GM18867 (cell line): ENCODE data around the gene ZNF799.
"Not testable (repeated sequence)": the region's sequence is repeated elsewhere in the genome, so short reads cannot be mapped to it uniquely, and the experiment has no call there.

Source experiments
- ATAC-seq: cut with Tn5 transposase; IDR thresholded peaks from one replicate; pipeline ENCODE4 v1.9.1; 2021; ENCODE audit warnings: mild to moderate bottlenecking, moderate library complexity; ENCODE audit not compliant: unreplicated experiment

The ZNF799 gene

GRCh38 chr19:12400633-12401502 is at the start of gene ZNF799:
ZNF799 (minus strand) TSS chr19:12401271; CDS start chr19:12401070, 201 bp downstream.
- peak; percentile 92 for ATAC-seq

GRCh38 chr19:12450844-12451243 is 49.8 kb upstream of the ZNF799 start:
- ATAC-seq, result no peak

GRCh38 chr19:12448808-12449207 is 47.7 kb upstream of the ZNF799 start:
- ATAC-seq, result no peak

- peak; percentile 94 for ATAC-seq
Measured at GRCh38 chr19:12440541-12441316, 39.7 kb upstream of the ZNF799 start, which contains the start of gene ZNF443. ZNF443 (minus strand) TSS chr19:12441021; CDS start chr19:12440914, 107 bp downstream.

- peak; percentile 26 for ATAC-seq
Measured at GRCh38 chr19:12439686-12440540, 38.8 kb upstream of the ZNF799 start.

- ATAC-seq, result not testable (repeated sequence)
Measured at GRCh38 chr19:12430726-12431299, 29.7 kb upstream of the ZNF799 start.

- ATAC-seq, result no peak
Measured at GRCh38 chr19:12425888-12426274, 24.8 kb upstream of the ZNF799 start.

GRCh38 chr19:12425236-12425887 is 24.3 kb upstream of the ZNF799 start:
- no peak for ATAC-seq

GRCh38 chr19:12417273-12417672 is 16.2 kb upstream of the ZNF799 start:
- not testable (repeated sequence) for ATAC-seq

GRCh38 chr19:12411893-12412292 is 10.8 kb upstream of the ZNF799 start:
- no peak for ATAC-seq

- peak; percentile 30 for ATAC-seq
Measured at GRCh38 chr19:12399901-12400632, 1.0 kb downstream of the ZNF799 start.

- not testable (repeated sequence) for ATAC-seq
Measured at GRCh38 chr19:12391148-12391547, 9.9 kb downstream of the ZNF799 start.

- ATAC-seq, result not testable (repeated sequence)
Measured at GRCh38 chr19:12386365-12386764, 14.7 kb downstream of the ZNF799 start.

- ATAC-seq, result no peak
Measured at GRCh38 chr19:12380444-12380737, 20.7 kb downstream of the ZNF799 start.

- no peak for ATAC-seq
Measured at GRCh38 chr19:12379732-12380443, 21.2 kb downstream of the ZNF799 start.

GRCh38 chr19:12374026-12374425 is 27.0 kb downstream of the ZNF799 start:
- ATAC-seq, result no peak

- ATAC-seq, result no peak
Measured at GRCh38 chr19:12365236-12366162, 35.6 kb downstream of the ZNF799 start, which contains the start of gene ZNF442. ZNF442 (minus strand) TSS chr19:12365683; CDS start chr19:12363631, 2,052 bp downstream.
